Esophagus squamous epithelium (tissue), 5 donors: Measurements from ENCODE around the gene IGF1R. TPM values are rescaled to one million over a fixed set of nuclear protein-coding genes. Genes with fewer than 3 reads are reported as not detected.

ENCODE experiments used
- DNase-seq: peaks from one replicate; lab custom pipeline; 2025; lab: John Stamatoyannopoulos, UW
- H3K27ac ChIP-seq, 4 donors: fragments of 200-600 bp; sonication (generic); one replicate each; pipeline ENCODE4 v1.5.1; 2016 to 2019; ENCODE audit warnings: mild to moderate bottlenecking in 1 of 4
- H3K27me3 ChIP-seq, 4 donors: fragments of 200-600 bp; sonication (generic); 1 replicate in 3 of 4; 2 replicates in 1 of 4; pipeline versions ENCODE4 v1.5.1 to v1.6.0; 2017 to 2021; ENCODE audit warnings: antibody characterized with exemption in 1 of 4
- H3K36me3 ChIP-seq, 3 donors: fragments of 200-600 bp; sonication (generic); one replicate each; pipeline ENCODE4 v1.5.1; 2016 to 2019
- H3K4me1 ChIP-seq, 3 donors: fragments of 200-600 bp; sonication (generic); one replicate each; pipeline ENCODE4 v1.5.1; 2017 to 2019
- H3K4me3 ChIP-seq, 4 donors: fragments of 200-600 bp; sonication (generic); 1 replicate in 3 of 4; 2 replicates in 1 of 4; pipeline ENCODE4 v1.5.1; 2016 to 2019; ENCODE audit warnings: mild to moderate bottlenecking in 2 of 4, moderate library complexity in 1 of 4
- H3K9me3 ChIP-seq, 3 donors: fragments of 200-600 bp; sonication (generic); one replicate each; pipeline ENCODE4 v1.5.1; 2016 to 2019
- POLR2A ChIP-seq, 4 donors: fragments of 450-650 bp; IDR thresholded peaks; one replicate each; pipeline ENCODE4 v1.6.1; 2017; ENCODE audit warnings: antibody characterized with exemption in 4 of 4, mild to moderate bottlenecking in 4 of 4, moderate library complexity in 3 of 4
- WGBS, 2 donors: methylation state at CpG; one replicate each; pipeline ENCODE4 v1.1.5; 2018; 5-methylcytosine and 5-hydroxymethylcytosine counted together
- intact Hi-C: fragments of 100-400 bp; cut with DNase I; formaldehyde crosslinking; loops from one replicate; pipeline ENCODE4 v1.15.0; 2022
- total RNA-seq, 4 donors: library from RNA; depleted of rRNA; stranded (reverse); fragments of >200 nt; gene quantifications; one replicate each; pipeline ENCODE4 v1.1.0, GENCODE V29; 2016
- TF ChIP-seq, protein P1 (sequence below), 6 experiments: fragments of 450-650 bp in 4 of 6; fragments of 200-600 bp in 2 of 6; sonication (generic) in 2 of 6; IDR thresholded peaks; one replicate each; pipeline ENCODE4 v1.5.1; 2016 to 2019; ENCODE audit warnings: antibody characterized with exemption in 6 of 6, mild to moderate bottlenecking in 4 of 6, moderate library complexity in 4 of 6
- donor health status: DM: yes; HTN: yes; CAD: no.

IGF1R gene
- total RNA-seq, 4 donors from 2014 or later: 20.5 to 54.8 (median 40.4) TPM

DNA sequence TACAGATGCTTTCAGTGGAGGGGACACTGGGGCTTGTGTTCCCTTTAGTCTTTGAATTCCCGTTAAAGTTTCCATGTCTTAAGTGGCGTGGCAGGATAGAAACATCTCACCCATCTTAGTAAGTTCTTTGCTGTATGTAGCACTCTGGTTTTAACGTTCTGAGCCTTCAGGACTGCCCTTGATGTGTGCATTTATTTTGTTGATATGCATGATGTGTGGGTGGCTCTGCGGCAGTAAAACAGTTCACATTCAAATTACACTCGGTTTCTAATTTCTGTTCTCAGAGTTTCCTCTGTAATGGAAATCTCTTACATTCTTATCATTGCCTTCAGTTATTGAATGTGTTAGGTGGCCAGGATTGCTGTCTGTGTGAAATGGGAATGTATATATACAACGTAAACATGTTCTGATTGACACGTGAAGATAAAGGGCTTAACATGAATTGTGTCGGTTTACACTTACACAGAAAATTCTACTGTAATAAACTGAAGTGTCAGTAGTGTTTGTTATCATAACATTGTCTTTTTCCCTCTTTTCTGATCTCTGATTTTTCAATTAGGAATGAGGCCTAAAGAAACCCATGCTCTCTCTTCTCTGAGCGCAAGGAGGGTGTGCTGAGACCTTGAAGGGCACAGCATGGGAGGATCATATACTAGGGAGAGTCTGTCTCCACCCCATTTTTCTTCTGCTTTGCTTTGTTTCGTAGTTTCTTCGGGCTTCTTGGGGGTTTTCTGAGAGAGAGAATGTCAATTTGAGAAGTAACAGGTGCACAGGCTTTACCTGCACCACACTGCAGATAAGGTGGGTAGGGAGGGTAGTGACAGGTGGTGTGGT, 51.5 kb downstream of the IGF1R start:
- H3K27me3 ChIP-seq: no peaks in the 10 kb centered on the region
- H3K36me3 ChIP-seq: no peaks in the 10 kb centered on the region
- no peak for DNase-seq
- H3K4me1 ChIP-seq: peaks cover 10 to 57% (median 22%) of the 10 kb centered on the region in 3 donors
- no peaks in the 10 kb centered on the region for H3K9me3 ChIP-seq
- intact Hi-C loops: no loop called here
- H3K27ac ChIP-seq: no peak overlapping the region
- TF ChIP-seq POLR2A (IDR thresholded peaks at IDR 0.05): no peak
- TF ChIP-seq, protein P1, sequence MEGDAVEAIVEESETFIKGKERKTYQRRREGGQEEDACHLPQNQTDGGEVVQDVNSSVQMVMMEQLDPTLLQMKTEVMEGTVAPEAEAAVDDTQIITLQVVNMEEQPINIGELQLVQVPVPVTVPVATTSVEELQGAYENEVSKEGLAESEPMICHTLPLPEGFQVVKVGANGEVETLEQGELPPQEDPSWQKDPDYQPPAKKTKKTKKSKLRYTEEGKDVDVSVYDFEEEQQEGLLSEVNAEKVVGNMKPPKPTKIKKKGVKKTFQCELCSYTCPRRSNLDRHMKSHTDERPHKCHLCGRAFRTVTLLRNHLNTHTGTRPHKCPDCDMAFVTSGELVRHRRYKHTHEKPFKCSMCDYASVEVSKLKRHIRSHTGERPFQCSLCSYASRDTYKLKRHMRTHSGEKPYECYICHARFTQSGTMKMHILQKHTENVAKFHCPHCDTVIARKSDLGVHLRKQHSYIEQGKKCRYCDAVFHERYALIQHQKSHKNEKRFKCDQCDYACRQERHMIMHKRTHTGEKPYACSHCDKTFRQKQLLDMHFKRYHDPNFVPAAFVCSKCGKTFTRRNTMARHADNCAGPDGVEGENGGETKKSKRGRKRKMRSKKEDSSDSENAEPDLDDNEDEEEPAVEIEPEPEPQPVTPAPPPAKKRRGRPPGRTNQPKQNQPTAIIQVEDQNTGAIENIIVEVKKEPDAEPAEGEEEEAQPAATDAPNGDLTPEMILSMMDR (IDR thresholded peaks at IDR 0.05): no peak
- 61 to 68% methylated on average over 11 of the region's 11 CpGs for WGBS, 2 donors
- no peak overlapping the region for H3K4me3 ChIP-seq

DNA sequence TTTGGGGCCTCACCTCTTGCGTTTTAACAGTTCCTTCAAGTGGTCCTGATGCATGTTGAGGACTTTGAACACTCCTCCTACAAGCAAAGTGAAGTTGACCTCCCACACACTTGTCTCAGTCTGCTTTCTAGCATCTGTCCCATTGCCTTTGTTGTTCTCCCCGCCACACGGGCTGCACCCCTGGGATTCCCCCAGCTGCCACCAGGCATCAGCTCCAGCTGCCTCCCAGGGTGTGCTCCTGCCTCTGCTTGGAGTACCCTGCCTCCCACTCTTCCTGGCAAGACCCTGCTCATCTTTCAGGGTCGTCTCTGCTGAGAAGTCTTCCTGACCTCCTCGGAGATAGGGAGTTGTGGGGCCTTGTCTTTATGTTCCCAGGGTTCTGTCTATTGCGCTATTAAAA, 52.2 kb downstream of the IGF1R start:
- Histone ChIP-seq H3K27ac (no peak overlapping the region), H3K4me3 (no peak overlapping the region), H3K27me3 (no peaks in the 10 kb centered on the region), H3K9me3 (no peaks in the 10 kb centered on the region), H3K4me1 (peaks cover 10 to 57% (median 22%) of the 10 kb centered on the region in 3 donors), H3K36me3 (no peaks in the 10 kb centered on the region)
- intact Hi-C loops: no loop called here
- no peak for DNase-seq
- TF ChIP-seq, protein P1 (IDR thresholded peaks at IDR 0.05): no peak
- TF ChIP-seq POLR2A (IDR thresholded peaks at IDR 0.05): no peak
- WGBS, 2 donors: 73 to 75% methylated on average over 6 of the region's 6 CpGs

DNA sequence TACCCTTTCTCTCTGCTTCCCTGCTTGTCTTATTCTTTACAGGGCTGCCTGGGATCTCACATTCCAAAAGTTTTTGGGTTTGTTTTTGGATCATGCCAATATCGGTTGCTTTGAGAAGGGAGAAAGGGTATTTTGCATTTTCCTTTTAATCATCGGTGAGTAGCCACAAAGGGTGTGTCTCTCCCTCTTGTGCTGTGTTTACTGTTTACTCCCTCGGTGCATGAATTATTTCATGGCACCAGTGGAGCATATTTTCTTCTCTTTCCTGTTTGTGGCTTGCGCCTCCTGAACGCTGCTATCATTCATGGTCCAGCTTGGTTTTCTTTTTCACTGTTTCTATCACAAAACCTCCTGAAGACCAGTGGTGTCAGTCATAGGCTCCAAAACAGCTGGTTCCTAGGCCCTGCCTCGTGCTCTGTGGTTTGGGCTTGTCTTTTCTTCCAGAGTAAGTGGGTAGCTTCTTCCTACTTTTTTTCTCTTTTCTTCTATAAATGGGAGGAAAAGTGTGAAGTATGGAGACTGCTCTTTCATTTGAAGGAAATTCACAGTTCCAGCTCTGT, 54.9 kb downstream of the IGF1R start:
- Histone ChIP-seq H3K27ac (no peak overlapping the region), H3K36me3 (peaks cover 0 to 13% (median 5%) of the 10 kb centered on the region in 3 donors), H3K4me1 (peaks cover 10 to 49% (median 17%) of the 10 kb centered on the region in 3 donors)

DNA sequence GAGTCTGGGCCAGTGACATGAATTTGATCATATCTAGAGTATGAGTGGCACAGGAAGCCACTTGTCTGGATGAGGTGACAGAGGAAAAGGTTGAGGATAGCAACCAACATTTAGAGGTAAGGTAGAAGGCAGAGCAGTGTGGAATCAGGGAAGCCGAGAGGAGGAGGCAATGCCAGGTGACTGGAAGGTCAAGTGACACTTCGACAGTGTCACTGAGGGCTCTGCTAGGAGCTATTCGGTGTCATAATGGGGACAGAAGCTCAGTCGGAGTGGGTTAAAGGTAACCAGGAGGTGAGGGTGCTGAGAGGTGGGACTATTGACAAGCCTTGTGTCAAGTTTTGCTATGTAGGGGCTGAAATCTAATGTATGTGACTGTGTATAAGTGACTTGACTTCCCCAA, 56.7 kb downstream of the IGF1R start:
- no peaks in the 10 kb centered on the region for H3K9me3 ChIP-seq
- no peaks in the 10 kb centered on the region for H3K27me3 ChIP-seq
- no peak overlapping the region for H3K27ac ChIP-seq
- peaks cover 0 to 17% (median 9%) of the 10 kb centered on the region in 3 donors for H3K36me3 ChIP-seq
- DNase-seq: no peak
- H3K4me3 ChIP-seq: no peak overlapping the region
- 83 to 91% methylated on average over 4 of the region's 4 CpGs for WGBS, 2 donors
- TF ChIP-seq, protein P1 (IDR thresholded peaks at IDR 0.05): no peak
- TF ChIP-seq POLR2A (IDR thresholded peaks at IDR 0.05): no peak
- intact Hi-C loops: no loop called here
- peaks cover 10 to 53% (median 11%) of the 10 kb centered on the region in 3 donors for H3K4me1 ChIP-seq

More for the DNA sequence above, 54.9 kb downstream of the IGF1R start:
- H3K4me3 ChIP-seq: no peak overlapping the region
- intact Hi-C loops: no loop called here
- H3K27me3 ChIP-seq: no peaks in the 10 kb centered on the region
- DNase-seq: no peak
- TF ChIP-seq POLR2A (IDR thresholded peaks at IDR 0.05): no peak
- TF ChIP-seq, protein P1 (IDR thresholded peaks at IDR 0.05): no peak
- no peaks in the 10 kb centered on the region for H3K9me3 ChIP-seq
- 46 to 51% methylated on average over 5 to 6 of the region's 6 CpGs for WGBS, 2 donors

DNA sequence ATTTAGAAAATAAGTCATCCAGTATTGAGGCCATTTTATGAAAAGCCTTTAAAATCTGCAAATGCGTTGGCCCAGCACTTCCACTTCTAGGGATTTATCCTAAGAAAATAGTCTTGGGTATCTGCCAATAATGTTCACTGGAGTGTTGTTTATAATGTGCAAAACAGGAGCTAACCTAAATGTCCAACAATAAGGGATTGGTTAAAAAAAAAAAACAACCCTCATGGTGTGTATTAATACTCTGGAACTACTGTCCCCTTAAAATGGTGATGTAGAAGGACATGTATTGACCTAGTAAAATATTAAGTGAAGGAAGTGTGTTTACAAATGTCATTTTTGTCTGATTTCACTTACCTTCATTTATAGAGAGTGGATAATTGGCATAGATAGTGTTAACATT, 58.0 kb downstream of the IGF1R start:
- Histone ChIP-seq H3K36me3 (peaks cover 0 to 24% (median 9%) of the 10 kb centered on the region in 3 donors), H3K27ac (no peak overlapping the region), H3K4me3 (no peak overlapping the region), H3K4me1 (peaks cover 10 to 53% (median 11%) of the 10 kb centered on the region in 3 donors), H3K9me3 (peaks cover 0 to 5% (median 0%) of the 10 kb centered on the region in 3 donors), H3K27me3 (no peaks in the 10 kb centered on the region)
- intact Hi-C loops: no loop called here
- DNase-seq: no peak
- TF ChIP-seq POLR2A (IDR thresholded peaks at IDR 0.05): no peak
- TF ChIP-seq, protein P1 (IDR thresholded peaks at IDR 0.05): no peak
- WGBS, 2 donors: 37 to 63% methylated on average over 1 of the region's 1 CpG
